Eye (tissue), 1 donor: ENCODE data around the gene WDR59.
"Not testable (repeated sequence)": the region's sequence is repeated elsewhere in the genome, so short reads cannot be mapped to it uniquely, and the experiment has no call there.

Experiments
- DNase-seq: peaks from one replicate; pipeline ENCODE4 v3.0.0-alpha.2; 2015

WDR59 gene

GRCh38 chr16:74984529-74985296 lies at the start of gene WDR59:
Gene WDR59, minus strand, starts transcription at chr16:74985123. Its CDS starts 106 bp downstream, at chr16:74985017.
- DNase-seq = peak; percentile 100

- no peak for DNase-seq
These were observed 47.7 kb upstream of the WDR59 start for GRCh38 chr16:75032655-75033054.

- DNase-seq = no peak
These were observed 44.9 kb upstream of the WDR59 start for GRCh38 chr16:75029854-75030253.

- no peak for DNase-seq
These were observed 43.7 kb upstream of the WDR59 start for GRCh38 chr16:75028544-75029135.

- DNase-seq = no peak
These were observed 42.8 kb upstream of the WDR59 start for GRCh38 chr16:75027520-75028300.

- DNase-seq = no peak
These were observed 42.0 kb upstream of the WDR59 start for GRCh38 chr16:75026892-75027391.

GRCh38 chr16:75026239-75026891 lies 41.4 kb upstream of the WDR59 start:
- DNase-seq = peak; percentile 63

- DNase-seq = no peak
These were observed 40.8 kb upstream of the WDR59 start for GRCh38 chr16:75025761-75026160.

- no peak for DNase-seq
These were observed 39.7 kb upstream of the WDR59 start for GRCh38 chr16:75024594-75024993.

GRCh38 chr16:75024182-75024581 lies 39.3 kb upstream of the WDR59 start:
- DNase-seq = no peak

GRCh38 chr16:75023009-75023408 lies 38.1 kb upstream of the WDR59 start:
- no peak for DNase-seq

GRCh38 chr16:75022567-75022966 lies 37.6 kb upstream of the WDR59 start:
- DNase-seq = no peak

- no peak for DNase-seq
These were observed 36.5 kb upstream of the WDR59 start for GRCh38 chr16:75021410-75021809.

- no peak for DNase-seq
These were observed 34.7 kb upstream of the WDR59 start for GRCh38 chr16:75019586-75019985.

GRCh38 chr16:75019007-75019406 lies 34.1 kb upstream of the WDR59 start:
- DNase-seq = no peak

- DNase-seq = no peak
These were observed 33.0 kb upstream of the WDR59 start for GRCh38 chr16:75017670-75018525.

GRCh38 chr16:75016451-75017081 lies 31.6 kb upstream of the WDR59 start:
- not testable (repeated sequence) for DNase-seq

- no peak for DNase-seq
These were observed 29.4 kb upstream of the WDR59 start for GRCh38 chr16:75014318-75014717.

GRCh38 chr16:75013123-75013522 lies 28.2 kb upstream of the WDR59 start:
- DNase-seq = not testable (repeated sequence)

GRCh38 chr16:75012380-75013081 lies 27.6 kb upstream of the WDR59 start:
- DNase-seq = no peak
